DND-41 (cell line): Measurements from ENCODE around the gene VASH1.

Source experiments
- EZH2 ChIP-seq: IDR thresholded peaks from 3 replicates; pipeline ENCODE4 v1.6.1; 2012; ENCODE audit warnings: borderline replicate concordance, low read depth, mild to moderate bottlenecking, moderate library complexity, low read length, inconsistent platforms; ENCODE audit not compliant: severe bottlenecking
- TF ChIP-seq, protein P1 (sequence below): IDR thresholded peaks from 2 replicates; pipeline ENCODE4 v1.5.1; 2012; ENCODE audit warnings: borderline replicate concordance, low read length, moderate library complexity, mild to moderate bottlenecking; ENCODE audit not compliant: poor library complexity, severe bottlenecking; ENCODE audit errors: extremely low read depth

DNA sequence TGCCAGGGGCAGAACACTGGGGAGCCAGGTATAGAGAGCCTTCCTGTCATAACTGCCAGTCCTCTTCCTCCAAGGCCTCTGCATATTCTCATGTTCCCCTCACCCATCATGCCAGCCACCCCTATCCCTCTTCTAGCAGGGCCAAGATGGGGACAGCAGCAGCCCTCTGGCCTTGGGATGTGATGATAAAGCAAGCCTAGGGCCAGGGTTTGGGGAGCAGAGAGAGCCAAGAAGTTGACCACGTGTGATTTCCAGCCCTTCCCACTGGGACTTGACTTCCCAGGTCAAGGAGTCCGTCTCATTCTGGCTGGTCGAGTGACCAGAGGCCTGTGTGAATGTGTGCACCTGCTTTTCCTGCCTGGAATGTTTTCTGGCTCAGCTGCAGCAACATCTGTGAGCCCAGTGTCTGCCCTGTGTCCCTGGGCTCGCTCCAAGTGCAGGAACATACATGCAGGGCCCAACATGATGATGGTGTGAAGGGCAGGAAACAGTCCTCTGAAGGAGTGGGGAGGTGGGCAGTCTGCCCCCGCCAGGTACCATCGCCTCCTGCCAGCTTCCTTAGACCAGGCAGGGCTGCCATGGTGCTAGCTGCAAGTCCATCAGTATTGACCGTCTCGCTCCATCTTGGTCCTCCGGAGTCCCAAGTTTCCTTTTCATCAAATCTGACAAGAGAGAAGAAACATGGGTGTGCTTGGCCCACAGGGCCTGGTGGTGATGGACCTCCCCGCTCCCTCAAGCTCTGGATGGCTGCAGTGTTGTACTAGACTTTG is 21.0 kb downstream of the VASH1 start:
- TF ChIP-seq, protein P1, sequence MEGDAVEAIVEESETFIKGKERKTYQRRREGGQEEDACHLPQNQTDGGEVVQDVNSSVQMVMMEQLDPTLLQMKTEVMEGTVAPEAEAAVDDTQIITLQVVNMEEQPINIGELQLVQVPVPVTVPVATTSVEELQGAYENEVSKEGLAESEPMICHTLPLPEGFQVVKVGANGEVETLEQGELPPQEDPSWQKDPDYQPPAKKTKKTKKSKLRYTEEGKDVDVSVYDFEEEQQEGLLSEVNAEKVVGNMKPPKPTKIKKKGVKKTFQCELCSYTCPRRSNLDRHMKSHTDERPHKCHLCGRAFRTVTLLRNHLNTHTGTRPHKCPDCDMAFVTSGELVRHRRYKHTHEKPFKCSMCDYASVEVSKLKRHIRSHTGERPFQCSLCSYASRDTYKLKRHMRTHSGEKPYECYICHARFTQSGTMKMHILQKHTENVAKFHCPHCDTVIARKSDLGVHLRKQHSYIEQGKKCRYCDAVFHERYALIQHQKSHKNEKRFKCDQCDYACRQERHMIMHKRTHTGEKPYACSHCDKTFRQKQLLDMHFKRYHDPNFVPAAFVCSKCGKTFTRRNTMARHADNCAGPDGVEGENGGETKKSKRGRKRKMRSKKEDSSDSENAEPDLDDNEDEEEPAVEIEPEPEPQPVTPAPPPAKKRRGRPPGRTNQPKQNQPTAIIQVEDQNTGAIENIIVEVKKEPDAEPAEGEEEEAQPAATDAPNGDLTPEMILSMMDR = no peak
- TF ChIP-seq EZH2 = no peak
